ENCODE measurements around the gene SPATS2.
A peak's percentile ranks its signal among the peaks of the same experiment; 100 is the strongest.
"Not testable (repeated sequence)": the region's sequence is repeated elsewhere in the genome, so short reads cannot be mapped to it uniquely, and the experiment has no call there.

Gene SPATS2

DNA sequence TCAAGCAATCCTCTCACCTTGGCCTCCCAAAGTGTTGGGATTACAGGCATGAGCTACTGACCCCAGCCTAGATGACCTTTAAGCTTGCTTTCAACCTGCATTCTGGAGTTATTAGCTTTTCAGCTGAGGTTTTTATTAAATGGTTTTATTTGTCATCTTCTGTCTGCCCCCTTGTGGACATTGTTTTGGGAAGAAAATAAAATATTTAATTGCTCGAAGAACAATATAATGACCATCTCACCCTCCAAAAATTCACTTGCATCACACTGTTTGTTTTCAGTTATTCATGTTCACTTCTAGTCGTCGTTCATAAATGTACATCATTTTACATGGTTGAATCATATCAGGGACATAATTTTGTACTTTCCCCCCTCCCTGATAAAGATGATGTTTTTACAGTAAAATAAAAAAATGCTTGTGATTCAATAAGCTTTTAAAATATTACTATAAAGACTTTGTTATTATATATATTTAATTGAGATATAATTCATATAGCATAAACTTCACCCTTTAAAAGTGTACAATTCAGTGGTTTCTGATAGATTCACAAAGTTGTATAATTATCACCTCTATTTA is 10.1 kb upstream of the SPATS2 start:
- DNase-seq, result no peak

GRCh38 chr12:49358483-49359141 is 8.7 kb upstream of the SPATS2 start:
- DNase-seq, result peak; percentile 53

GRCh38 chr12:49359671-49360070 is 7.6 kb upstream of the SPATS2 start:
- DNase-seq, result no peak

- no peak for DNase-seq
Measured at GRCh38 chr12:49362077-49362476, 5.2 kb upstream of the SPATS2 start.

DNA sequence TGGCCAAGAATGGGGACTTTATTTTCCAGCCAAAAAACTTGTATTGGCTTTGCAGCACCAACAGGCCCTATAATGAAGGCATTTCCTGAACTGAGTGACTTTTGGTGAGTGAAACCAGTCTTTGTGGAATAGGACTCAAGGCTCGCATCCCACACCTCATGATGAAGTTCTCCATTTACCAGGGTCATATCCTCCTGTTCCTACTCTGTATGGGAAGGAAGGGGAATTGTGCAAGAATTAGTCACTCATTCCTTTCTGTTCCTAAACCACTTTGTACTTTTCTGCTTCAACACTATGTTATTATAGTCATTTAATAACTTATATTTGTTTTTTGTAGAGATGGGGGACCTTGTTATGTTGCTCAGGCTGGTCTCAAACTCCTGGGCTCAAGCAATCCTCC is 2.3 kb upstream of the SPATS2 start:
- no peak for DNase-seq

DNA sequence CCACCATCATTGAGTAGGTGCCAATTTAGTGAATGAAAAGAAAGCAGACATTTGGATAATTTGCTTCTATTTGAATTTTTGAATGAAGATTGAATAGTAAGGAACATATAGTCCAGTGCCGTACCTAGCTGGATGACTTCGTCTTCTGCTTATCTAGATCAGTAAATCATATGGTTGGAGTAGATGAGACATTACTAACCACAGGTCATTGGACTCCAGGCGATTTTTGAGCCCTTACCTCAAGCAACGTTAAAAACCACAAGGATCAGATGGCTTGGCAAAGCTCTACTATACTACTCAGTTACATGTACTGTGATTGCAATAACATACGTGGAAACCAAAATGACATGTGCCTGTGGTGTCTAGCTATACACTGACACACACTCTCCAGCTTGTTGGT is 1.7 kb upstream of the SPATS2 start:
- DNase-seq, result no peak

- DNase-seq, result no peak
Measured at GRCh38 chr12:49366096-49366651, 1.1 kb upstream of the SPATS2 start.

DNA sequence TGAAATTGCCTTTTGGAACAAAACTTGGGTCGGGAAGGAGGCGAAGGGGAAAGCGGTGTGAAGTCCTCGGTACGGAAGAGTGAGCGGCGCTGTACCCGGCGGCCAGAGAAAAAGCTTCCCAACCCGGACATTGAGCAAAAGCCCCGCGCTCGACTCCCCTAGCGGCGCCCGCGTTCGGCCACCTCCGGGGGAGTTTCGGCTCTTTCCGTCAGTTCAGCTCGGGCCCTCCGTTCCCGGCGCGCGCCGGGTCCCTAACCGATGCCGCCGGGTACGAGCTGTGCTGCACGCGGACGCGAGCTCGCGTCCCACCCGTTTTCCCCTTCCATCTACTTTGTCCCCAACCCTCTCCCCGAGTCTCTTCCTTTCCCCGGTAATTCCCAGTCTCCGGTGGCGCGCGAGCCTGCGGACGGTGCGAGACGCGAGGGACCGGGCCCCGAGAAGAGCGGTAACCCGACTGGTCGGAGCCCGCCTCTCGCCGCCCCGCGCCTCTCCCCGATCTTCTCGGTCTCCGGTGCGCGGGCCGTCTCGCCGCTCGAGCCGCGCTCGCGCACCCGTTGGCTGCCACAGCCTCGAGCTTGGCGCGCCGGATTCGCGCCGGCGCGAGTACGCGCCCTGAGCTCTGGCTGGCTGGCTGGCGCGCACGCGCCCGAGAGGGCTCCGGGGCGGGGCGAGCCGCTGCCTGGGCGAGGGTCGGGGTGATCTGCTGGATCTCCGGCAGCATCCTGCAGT is 446 bp upstream of the SPATS2 start:
- DNase-seq, result peak; percentile 91

DNA sequence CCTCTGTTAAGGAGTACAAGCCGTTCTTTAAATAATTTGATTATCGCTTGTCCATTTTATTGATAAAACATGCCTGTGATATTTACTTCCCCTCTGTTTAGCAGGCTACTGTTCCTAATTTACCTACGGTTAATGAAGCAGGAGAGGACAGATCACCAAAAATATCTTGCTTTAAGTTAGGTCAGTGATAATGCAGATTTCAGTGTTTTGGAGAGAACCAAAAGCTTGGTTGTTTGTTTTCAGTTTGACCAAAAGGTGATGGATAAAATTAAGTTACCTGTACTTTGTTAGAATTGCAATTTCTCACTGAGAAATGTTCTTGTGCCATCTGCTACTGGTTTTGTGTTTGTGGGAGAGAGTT is 958 bp downstream of the SPATS2 start:
- no peak for DNase-seq

- DNase-seq, result no peak
Measured at GRCh38 chr12:49369411-49370145, 2.3 kb downstream of the SPATS2 start.

- no peak for DNase-seq
Measured at GRCh38 chr12:49370539-49370938, 3.3 kb downstream of the SPATS2 start.

DNA sequence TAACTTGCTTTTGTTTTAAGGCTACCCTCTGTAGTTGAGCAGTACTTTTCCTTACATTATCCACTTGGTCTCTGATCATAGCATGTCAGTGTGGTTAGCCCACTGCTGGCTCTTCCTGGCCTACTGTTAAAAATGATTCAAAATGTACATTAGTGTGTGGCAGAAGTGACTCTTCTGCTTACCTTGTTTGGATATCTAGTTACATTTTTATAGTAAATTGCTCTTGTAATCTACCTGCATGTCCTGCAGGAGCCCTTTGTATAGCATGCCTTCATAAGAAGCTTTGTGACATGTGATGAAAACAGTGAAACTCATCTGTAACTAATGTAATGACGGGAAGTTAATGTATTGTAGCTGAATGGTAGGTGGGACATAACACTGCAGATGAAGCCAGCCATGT is 8.1 kb downstream of the SPATS2 start:
- DNase-seq, result no peak

DNA sequence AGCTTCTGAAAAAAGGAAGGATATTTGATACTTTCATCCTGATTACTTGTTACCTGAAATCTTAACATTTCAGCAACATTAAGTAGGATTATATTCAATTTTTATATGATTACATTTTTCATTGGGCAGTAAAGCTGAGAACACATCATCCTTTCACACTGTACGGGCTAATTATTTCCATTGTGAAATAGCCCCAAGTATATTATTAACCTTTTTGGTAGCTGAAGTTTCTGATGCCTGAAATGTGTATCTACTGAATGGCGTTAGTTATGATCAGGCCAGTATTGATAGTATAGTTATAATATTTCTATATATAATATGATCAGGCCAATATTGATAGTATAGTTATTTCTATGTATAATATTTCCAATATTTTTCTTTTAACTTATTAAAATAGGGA is 10.1 kb downstream of the SPATS2 start:
- no peak for DNase-seq

DNA sequence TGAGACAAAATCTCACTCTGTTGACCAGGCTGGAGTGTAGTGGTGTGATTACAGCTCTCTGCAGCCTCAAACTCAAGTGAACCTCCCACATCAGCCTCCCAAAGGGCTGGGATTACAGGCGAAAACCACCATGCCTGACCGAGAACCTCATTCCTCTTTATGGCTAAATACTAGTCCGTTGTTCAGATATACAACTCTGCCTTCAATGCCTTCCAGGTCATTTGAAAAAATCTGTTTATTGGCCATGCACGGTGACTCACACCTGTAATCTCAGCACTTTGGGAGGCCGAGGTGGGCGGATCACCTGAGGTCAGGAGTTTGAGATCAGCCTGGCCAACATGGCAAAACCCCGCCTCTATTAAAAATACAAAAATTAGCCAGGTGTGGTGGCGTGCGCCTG is 12.9 kb downstream of the SPATS2 start:
- DNase-seq, result not testable (repeated sequence)

DNA sequence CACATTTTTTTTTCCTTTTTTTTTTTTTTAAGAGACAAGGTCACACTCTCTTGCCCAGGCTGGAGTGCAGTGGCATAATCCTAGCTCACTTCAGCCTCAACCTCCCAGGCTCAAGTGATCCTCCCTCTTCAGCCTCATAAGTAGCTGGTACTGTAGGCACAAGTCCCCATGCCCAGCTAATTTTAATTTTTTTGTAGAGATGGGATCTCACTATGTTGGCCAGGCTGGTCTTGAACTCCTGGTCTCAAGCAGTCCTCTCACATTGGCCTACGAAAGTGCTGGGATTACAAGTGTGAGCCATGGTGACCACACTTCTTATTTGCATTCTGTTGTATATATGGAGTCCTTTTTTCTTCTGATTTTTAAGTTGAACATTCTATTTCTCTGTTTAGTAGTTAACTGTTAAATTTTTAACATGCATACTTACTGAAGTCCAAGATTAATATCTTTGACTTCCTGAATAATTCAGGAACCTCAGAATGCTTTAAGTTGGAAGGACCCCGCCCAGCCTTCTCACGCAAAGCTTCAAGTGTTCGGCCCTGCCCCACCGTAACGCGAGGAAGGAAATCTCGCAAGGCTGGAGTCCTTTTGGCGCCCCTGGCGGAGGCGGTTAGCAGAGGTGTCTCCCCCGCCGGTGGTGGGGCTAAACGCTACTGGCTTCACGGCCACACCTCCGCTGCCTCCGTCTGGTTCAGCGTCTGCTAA is 21.6 kb downstream of the SPATS2 start:
- no peak for DNase-seq

GRCh38 chr12:49389387-49389703 is 22.1 kb downstream of the SPATS2 start:
- no peak for DNase-seq

DNA sequence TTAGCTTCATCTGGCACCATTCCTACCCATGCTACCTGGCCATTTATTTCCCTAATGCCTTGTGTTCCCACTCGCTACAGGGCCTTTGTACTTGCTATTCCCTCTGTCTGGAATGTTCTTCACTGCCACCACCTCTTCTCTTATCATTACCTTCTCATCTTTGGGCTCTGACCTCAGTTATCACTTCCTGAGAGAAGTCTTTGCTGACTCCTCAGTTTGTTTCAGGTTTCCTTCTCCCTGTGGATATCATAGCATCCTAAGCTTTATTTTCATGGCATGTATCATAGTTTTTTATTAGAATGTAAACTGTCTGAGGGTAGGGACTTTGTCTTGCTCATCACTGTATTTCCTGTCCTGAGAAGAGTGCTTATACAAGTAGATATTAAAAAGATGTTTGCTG is 29.7 kb downstream of the SPATS2 start:
- no peak for DNase-seq

GRCh38 chr12:49400304-49400703 is 33.0 kb downstream of the SPATS2 start:
- DNase-seq, result no peak

DNA sequence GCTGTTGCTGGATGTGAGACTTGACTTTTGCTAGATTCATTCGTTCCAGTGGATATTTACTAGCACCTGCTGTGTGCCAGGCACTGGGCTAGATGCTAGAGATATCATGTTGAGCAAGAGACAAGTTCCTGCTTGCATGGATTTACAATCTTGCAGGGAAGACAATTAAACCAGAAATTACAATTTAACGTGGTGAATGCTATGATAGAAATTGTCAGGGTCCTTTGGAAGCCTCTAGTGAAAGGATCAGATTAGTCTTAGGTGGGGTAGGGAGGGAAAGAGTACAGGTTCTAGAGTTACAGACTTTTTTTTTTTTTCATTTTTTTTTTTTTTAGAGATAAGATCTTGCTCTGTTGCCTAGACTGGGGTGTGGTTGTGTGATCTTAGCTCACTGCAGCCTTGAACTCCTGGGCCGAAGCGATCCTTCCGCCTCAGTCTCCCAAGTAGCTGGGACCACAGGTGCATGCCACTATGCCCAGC is 36.7 kb downstream of the SPATS2 start:
- no peak for DNase-seq

DNA sequence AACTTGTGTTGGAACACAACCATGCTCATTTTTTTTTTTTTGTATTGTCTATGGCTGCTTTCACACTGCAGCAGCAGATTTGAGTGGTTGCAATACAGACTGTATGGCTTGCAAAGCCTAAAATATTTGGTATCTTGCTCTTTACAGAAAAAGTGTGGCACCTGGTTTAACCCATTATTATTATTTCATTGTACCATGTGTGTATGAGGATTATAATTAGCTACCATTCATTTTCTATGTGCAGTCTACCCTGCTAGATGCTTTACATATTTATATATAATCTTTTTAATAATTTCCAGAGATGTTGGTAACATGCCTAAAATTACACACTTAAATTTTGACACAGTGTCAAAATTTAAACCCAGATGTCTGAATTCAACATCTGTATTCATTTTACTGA is 37.7 kb downstream of the SPATS2 start:
- no peak for DNase-seq

DNA sequence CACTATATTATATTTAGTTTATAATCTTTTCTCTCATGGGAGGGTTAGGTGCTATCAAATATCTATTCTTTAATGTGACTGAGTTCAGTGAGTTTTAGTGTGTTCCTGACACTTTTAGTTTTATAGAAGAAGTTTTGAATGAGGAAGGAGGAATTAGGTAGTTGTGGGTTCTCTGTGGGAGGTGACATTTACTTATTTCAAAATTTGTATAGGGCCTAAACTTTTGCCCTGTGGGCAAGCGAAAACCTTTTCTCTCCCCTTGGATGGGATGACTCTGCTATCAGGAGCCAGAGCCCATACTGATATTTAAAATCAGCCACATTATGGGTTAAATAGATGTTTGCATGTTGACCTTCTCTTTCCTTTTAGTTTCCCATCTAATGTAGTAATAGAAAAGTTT is 43.6 kb downstream of the SPATS2 start:
- DNase-seq, result no peak

DNA sequence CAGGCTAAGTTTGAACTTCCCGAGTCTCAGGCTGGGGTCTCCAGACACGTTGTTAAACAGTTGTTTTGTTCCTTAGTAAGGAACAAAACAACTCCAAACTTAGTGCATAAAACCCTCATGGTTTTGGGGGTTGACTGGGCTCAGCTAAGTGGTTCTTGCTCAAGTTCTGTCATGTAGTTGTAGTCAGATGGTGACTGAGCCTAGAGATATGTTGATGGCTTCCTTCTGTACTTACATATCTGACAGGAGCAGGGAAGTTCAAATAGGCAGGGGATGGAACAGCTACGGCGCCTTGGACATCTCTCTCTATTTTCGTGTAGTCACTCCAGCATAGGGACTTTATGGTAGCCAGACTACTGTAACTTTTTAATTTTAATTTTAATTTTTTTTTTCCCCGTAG is 45.7 kb downstream of the SPATS2 start:
- no peak for DNase-seq

- DNase-seq, result no peak
Measured at GRCh38 chr12:49413796-49414195, 46.5 kb downstream of the SPATS2 start.
